ENCODE results near the gene UBE2O.

The UBE2O gene

GRCh38 chr17:76468634-76469010 lies 15.7 kb upstream of the UBE2O start:
- H3K4me1 ChIP-seq (ENCODE audit: control insufficient read depth, insufficient read depth, low read length) = no peaks in the 10 kb centered on the region
- H3K4me3 ChIP-seq (ENCODE audit: low read depth, low read length) = no peak overlapping the region
- H3K9me3 ChIP-seq (ENCODE audit: control insufficient read depth, insufficient read depth, low read depth, low read length) = no peaks in the 10 kb centered on the region
- H3K36me3 ChIP-seq (ENCODE audit: control insufficient read depth in 2 of 2, insufficient read depth in 1 of 2, low read length in 2 of 2) = peaks cover 0 to 14% of the 10 kb centered on the region in 2 experiments; a peak in 1 of 3 replicates
- TF ChIP-seq ZNF335 (tag by site-specific recombination; conservative IDR thresholded peaks at IDR 0.05) (no peak), ZNF654 (tag by site-specific recombination; IDR thresholded peaks at IDR 0.05; ENCODE audit: low read depth) (no peak), ZNF184 (tag by site-specific recombination; IDR thresholded peaks at IDR 0.05) (no peak), ZBTB48 (tag by site-specific recombination; IDR thresholded peaks at IDR 0.05) (no peak), ZFP41 (tag by site-specific recombination; IDR thresholded peaks at IDR 0.05; ENCODE audit: borderline replicate concordance) (no peak), ZFP37 (tag by site-specific recombination; IDR thresholded peaks at IDR 0.05) (no peak), ZNF768 (tag by site-specific recombination; IDR thresholded peaks at IDR 0.05) (no peak), ZFP69B (tag by site-specific recombination; IDR thresholded peaks at IDR 0.05) (no peak), ZNF514 (tag by site-specific recombination; IDR thresholded peaks at IDR 0.05) (no peak), ZNF148 (tag by site-specific recombination; IDR thresholded peaks at IDR 0.05; ENCODE audit: borderline replicate concordance) (no peak), ZBTB17 (tag by site-specific recombination; IDR thresholded peaks at IDR 0.05) (no peak), ZNF571 (tag by site-specific recombination; IDR thresholded peaks at IDR 0.05) (no peak), ZNF2 (tag by site-specific recombination; IDR thresholded peaks at IDR 0.05) (no peak)
- TF ChIP-seq, protein P1, sequence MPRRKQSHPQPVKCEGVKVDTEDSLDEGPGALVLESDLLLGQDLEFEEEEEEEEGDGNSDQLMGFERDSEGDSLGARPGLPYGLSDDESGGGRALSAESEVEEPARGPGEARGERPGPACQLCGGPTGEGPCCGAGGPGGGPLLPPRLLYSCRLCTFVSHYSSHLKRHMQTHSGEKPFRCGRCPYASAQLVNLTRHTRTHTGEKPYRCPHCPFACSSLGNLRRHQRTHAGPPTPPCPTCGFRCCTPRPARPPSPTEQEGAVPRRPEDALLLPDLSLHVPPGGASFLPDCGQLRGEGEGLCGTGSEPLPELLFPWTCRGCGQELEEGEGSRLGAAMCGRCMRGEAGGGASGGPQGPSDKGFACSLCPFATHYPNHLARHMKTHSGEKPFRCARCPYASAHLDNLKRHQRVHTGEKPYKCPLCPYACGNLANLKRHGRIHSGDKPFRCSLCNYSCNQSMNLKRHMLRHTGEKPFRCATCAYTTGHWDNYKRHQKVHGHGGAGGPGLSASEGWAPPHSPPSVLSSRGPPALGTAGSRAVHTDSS (tag by site-specific recombination; IDR thresholded peaks at IDR 0.05) = no peak
- TF ChIP-seq, protein P2, sequence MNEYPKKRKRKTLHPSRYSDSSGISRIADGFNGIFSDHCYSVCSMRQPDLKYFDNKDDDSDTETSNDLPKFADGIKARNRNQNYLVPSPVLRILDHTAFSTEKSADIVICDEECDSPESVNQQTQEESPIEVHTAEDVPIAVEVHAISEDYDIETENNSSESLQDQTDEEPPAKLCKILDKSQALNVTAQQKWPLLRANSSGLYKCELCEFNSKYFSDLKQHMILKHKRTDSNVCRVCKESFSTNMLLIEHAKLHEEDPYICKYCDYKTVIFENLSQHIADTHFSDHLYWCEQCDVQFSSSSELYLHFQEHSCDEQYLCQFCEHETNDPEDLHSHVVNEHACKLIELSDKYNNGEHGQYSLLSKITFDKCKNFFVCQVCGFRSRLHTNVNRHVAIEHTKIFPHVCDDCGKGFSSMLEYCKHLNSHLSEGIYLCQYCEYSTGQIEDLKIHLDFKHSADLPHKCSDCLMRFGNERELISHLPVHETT (tag by site-specific recombination; IDR thresholded peaks at IDR 0.05) = no peak
- TF ChIP-seq, protein P3, sequence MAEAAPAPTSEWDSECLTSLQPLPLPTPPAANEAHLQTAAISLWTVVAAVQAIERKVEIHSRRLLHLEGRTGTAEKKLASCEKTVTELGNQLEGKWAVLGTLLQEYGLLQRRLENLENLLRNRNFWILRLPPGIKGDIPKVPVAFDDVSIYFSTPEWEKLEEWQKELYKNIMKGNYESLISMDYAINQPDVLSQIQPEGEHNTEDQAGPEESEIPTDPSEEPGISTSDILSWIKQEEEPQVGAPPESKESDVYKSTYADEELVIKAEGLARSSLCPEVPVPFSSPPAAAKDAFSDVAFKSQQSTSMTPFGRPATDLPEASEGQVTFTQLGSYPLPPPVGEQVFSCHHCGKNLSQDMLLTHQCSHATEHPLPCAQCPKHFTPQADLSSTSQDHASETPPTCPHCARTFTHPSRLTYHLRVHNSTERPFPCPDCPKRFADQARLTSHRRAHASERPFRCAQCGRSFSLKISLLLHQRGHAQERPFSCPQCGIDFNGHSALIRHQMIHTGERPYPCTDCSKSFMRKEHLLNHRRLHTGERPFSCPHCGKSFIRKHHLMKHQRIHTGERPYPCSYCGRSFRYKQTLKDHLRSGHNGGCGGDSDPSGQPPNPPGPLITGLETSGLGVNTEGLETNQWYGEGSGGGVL (tag by site-specific recombination; IDR thresholded peaks at IDR 0.05) = no peak
- no peak overlapping the region for H3K27ac ChIP-seq (ENCODE audit: extremely low read depth, low read depth, low read length)
- ChIA-PET POLR2A (no interaction called here), CTCF (interaction anchor here (0.9 to 12.5 kb wide), 5 partner anchors 10 to 54 kb away, joined by 3 to 187 read pairs (median 6); partner anchors contain the start of gene UBE2O)

DNA sequence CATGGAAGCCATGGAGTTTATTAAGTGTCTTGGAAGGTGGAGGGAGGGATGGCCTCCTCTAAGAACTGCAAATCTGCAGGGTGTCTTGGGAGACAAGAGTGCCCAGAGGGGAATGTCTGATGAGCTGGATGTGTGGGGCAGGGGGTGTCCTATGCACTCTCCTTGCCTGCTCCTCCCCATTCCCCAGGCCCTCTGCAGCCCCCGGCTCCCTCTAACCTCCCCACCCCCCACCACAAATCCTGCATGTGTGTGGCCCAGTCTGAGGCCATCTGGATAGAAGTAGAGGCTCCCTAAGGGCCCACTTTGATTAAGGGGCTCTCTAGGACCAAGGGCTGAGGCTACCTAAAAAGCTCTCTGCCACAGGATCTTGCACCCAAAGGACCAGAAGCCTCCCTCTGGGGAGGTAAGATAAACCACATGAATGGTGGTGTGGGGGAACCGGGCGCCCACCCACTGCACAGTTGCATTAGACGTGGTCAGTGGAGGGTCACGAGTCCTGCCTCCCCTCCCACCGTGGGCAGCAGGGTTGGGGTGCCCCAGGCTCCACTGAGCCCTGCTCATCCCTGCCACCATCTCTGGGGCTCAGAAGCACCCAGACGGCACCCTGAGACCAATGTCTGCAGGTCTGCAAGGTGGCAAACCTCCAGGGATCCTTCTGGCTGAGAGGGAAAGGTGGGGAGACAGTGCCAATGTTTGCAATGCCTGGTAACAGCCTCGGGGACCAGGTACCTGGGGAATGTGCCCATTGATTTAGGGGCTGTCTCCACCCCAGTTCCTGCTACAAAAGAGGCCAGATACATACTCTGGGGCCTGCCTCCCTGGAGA lies 15.1 kb upstream of the UBE2O start:
- ChIA-PET CTCF (interaction anchor here (0.6 to 12.5 kb wide), 17 partner anchors 9 to 213 kb away, joined by 3 to 187 read pairs (median 6); partner anchors contain the start of genes RHBDF2 and UBE2O), POLR2A (interaction anchor here (0.5 to 1.3 kb wide), 3 partner anchors 34 to 1672 kb away, joined by 3 to 5 read pairs (median 3); partner anchors contain the start of gene RHBDF2)
- Histone ChIP-seq H3K36me3 (ENCODE audit: control insufficient read depth in 2 of 2, insufficient read depth in 1 of 2, low read length in 2 of 2) (peaks cover 0 to 11% of the 10 kb centered on the region in 2 experiments; a peak in 1 of 3 replicates), H3K4me1 (ENCODE audit: control insufficient read depth, insufficient read depth, low read length) (no peaks in the 10 kb centered on the region), H3K27ac (ENCODE audit: extremely low read depth, low read depth, low read length) (no peak overlapping the region), H3K9me3 (ENCODE audit: control insufficient read depth, insufficient read depth, low read depth, low read length) (no peaks in the 10 kb centered on the region), H3K4me3 (ENCODE audit: low read depth, low read length) (no peak overlapping the region)
- TF ChIP-seq ZNF16 (tag by site-specific recombination; IDR thresholded peaks at IDR 0.05; ENCODE audit: low read depth) (no peak), ZNF341 (tag by site-specific recombination; IDR thresholded peaks at IDR 0.05; ENCODE audit: low read depth) (peak; percentile 67)
